ENCODE results near the gene TENT4B. TPM values are rescaled to one million over a fixed set of nuclear protein-coding genes. Genes with fewer than 3 reads are reported as not detected.

TENT4B gene
- total RNA-seq, 1 donor: 12.5 TPM

DNA sequence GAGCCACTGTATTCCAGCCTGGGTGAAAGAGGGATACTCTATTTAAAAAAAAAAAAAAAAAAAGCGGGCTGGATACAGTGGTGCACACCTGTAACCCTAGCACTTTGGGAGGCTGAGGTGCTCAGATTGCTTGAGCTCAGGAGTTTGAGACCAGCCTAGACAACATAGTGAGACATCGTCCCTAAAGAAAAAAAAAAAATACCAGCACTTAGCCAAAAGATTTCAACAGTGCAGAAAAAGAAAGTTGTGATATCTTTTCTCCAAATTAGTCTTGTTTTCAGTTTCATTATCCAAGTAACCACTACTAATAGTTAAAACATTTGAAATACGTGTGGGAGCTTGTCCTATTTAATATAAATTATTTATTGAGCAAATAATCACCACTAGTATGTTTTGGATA, 48.7 kb downstream of the TENT4B start:
- peak; percentile 46 for DNase-seq (ENCODE audit: low read depth)
- no peak for TF ChIP-seq CTCF (IDR thresholded peaks at IDR 0.05; ENCODE audit: insufficient read depth, low read depth, low read length)
- H3K4me3 ChIP-seq (ENCODE audit: low read depth, low read length): no peak overlapping the region

- TF ChIP-seq CTCF (IDR thresholded peaks at IDR 0.05; ENCODE audit: insufficient read depth, low read depth, low read length): no peak
- peak overlapping the region; percentile 37 for H3K4me3 ChIP-seq (ENCODE audit: low read depth, low read length)
- peak; percentile 96 for DNase-seq (ENCODE audit: low read depth)
These were observed 50.0 kb downstream of the TENT4B start for GRCh38 chr16:50202926-50203624.

DNA sequence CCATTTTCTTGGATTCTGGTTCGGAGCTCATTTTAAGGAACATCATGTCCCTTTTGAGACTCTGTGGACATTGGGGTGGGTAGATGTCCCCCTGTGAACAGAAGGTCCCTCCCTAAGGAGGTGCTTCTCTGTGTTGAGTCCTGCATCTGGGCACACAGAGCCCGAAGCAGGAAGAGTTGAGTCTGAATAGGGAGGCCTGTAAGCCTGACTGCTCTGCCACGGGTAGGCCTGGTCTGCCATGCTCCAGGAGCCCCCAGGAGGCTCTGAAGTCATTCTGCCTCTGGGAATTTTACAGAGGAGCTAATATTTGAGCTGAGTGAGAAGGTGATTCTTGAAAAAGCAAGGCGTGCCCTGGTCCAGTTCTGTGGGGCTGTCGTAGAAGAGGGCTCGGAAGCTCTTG, 50.6 kb downstream of the TENT4B start:
- no peak for DNase-seq (ENCODE audit: low read depth)
- peak overlapping the region; percentile 1 for H3K4me3 ChIP-seq (ENCODE audit: low read depth, low read length)
- TF ChIP-seq CTCF (IDR thresholded peaks at IDR 0.05; ENCODE audit: insufficient read depth, low read depth, low read length): no peak

DNA sequence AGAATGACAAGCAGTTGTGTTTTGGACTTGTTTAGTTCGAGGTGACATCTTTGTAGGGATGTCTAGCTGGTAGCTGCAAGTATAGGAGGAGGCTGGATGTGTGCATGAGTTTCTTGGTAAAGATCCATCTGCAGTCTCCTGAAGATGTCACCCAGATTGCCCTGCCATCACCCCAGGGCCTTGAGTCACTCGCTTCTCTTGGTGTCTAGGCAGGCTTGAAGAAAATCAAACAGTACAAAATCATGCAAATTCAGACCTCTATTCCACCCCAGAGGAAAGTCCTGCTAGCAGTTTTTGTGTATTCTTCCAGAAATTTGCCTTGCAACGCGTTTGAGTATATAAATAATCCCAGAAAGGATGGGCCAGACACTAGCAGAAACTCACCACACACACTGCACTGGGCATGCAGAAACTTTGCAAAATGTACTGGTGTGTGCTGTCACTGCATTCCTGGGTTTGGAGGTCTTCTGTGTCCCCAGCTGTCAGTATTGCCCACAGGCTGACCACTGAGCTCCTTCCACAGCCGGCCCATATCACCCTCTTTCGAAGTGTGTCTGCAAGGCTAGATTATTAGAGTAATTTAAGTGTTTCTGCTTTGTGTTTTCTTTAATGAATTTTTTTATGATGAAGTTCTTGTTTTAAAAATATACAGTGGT, 51.5 kb downstream of the TENT4B start:
- H3K4me3 ChIP-seq (ENCODE audit: low read depth, low read length): no peak overlapping the region
- no peak for TF ChIP-seq CTCF (IDR thresholded peaks at IDR 0.05; ENCODE audit: insufficient read depth, low read depth, low read length)
- DNase-seq (ENCODE audit: low read depth): no peak

DNA sequence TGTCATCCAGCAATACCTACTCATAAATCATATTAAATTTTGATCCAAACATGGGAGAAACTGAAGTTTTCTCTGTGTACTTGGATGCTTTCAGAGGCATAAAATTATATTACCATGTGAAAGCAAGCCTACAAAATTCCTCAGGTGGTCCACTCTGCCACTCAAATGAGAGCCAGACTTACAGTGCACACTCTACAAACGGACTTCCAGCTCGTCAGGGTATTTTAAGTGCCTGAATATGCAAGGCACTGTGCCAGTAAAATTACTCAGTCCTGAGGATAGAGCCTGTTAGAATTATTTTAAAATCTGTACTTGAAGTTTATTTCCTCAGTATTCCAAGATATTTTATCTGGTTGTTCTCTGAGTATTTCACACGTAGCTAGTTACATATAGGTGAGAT, 54.5 kb downstream of the TENT4B start:
- no peak for TF ChIP-seq CTCF (IDR thresholded peaks at IDR 0.05; ENCODE audit: insufficient read depth, low read depth, low read length)
- no peak overlapping the region for H3K4me3 ChIP-seq (ENCODE audit: low read depth, low read length)
- no peak for DNase-seq (ENCODE audit: low read depth)

DNA sequence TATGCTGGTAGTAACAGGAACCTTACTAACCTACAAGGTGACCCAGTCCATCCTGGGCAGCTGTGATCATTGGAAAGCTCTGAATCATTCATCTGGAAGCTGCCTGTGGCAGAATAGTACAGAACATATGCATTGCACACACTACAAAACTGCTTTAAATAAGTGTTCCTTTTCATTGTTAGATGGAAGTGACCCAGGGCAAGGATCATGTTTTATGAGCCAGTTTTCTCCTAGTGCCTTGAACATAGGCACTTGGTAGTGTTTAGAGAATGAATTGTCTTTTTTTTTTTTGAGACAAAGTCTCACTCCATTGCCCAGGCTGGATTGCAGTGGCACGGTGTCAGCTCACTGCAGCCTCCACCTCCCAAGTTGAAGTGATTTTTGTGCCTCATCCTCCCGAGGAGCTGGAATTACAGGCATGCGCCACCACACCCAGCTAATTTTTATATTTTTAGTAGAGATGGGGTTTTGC, 55.4 kb downstream of the TENT4B start:
- no peak for TF ChIP-seq CTCF (IDR thresholded peaks at IDR 0.05; ENCODE audit: insufficient read depth, low read depth, low read length)
- peak; percentile 36 for DNase-seq (ENCODE audit: low read depth)

More for the DNA sequence above, 55.4 kb downstream of the TENT4B start:
- H3K4me3 ChIP-seq (ENCODE audit: low read depth, low read length): no peak overlapping the region

Data from fibroblast of villous mesenchyme (primary cell).